ENCODE data around the gene PI4KB.

DNA sequence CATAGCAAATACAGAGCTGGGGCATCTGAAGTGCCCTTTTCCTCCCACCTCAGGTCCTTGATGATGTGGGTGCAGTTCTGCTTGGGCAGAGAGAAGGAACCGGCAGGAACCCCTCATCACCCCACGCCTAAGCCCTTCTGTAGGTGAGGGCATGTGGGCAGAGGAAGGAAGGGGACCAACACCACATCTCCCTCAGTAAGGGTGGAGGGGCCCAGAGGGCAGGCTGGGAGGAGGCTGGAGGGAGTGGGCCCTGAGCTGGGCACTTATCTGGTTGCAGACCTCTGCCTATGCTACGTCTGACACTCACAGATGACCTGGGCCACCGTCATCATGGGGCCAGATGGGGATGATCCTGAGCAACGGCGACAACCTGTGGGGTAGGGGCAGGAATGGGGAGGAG is 34.1 kb downstream of the PI4KB start:
- TF ChIP-seq POLR2A (IDR thresholded peaks at IDR 0.05; ENCODE audit: low read depth), result no peak
- TF ChIP-seq, protein P1, sequence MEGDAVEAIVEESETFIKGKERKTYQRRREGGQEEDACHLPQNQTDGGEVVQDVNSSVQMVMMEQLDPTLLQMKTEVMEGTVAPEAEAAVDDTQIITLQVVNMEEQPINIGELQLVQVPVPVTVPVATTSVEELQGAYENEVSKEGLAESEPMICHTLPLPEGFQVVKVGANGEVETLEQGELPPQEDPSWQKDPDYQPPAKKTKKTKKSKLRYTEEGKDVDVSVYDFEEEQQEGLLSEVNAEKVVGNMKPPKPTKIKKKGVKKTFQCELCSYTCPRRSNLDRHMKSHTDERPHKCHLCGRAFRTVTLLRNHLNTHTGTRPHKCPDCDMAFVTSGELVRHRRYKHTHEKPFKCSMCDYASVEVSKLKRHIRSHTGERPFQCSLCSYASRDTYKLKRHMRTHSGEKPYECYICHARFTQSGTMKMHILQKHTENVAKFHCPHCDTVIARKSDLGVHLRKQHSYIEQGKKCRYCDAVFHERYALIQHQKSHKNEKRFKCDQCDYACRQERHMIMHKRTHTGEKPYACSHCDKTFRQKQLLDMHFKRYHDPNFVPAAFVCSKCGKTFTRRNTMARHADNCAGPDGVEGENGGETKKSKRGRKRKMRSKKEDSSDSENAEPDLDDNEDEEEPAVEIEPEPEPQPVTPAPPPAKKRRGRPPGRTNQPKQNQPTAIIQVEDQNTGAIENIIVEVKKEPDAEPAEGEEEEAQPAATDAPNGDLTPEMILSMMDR (IDR thresholded peaks at IDR 0.05), result no peak
